Gastroesophageal sphincter (tissue), 4 donors: ENCODE measurements around the gene OR6K2. TPM values are rescaled to one million over a fixed set of nuclear protein-coding genes. Genes with fewer than 3 reads are reported as not detected.

Experiments used
- ATAC-seq: fragments of 150-250 bp; one replicate; pipeline ENCODE4 v1.9.1; 2016; ENCODE audit warnings: mild to moderate bottlenecking, moderate library complexity
- H3K27ac ChIP-seq, 4 donors: fragments of 200-600 bp; sonication (generic) in 3 of 4; 1 replicate in 3 of 4; 2 replicates in 1 of 4; pipeline ENCODE4 v1.5.1; 2016 to 2019
- H3K27me3 ChIP-seq: fragments of 200-600 bp; sonication (generic); one replicate; pipeline ENCODE4 v1.5.1; 2019
- H3K36me3 ChIP-seq, 2 donors: fragments of 200-600 bp; sonication (generic); one replicate each; pipeline ENCODE4 v1.5.1; 2019; ENCODE audit warnings: control low read depth in 1 of 2
- H3K4me1 ChIP-seq, 3 donors: fragments of 200-600 bp; sonication (generic); 1 replicate in 2 of 3; 2 replicates in 1 of 3; pipeline ENCODE4 v1.5.1; 2016 to 2019; ENCODE audit warnings: control low read depth in 2 of 3
- H3K4me3 ChIP-seq, 2 donors: fragments of 200-600 bp; sonication (generic); one replicate each; pipeline ENCODE4 v1.5.1; 2019; ENCODE audit warnings: mild to moderate bottlenecking in 1 of 2, moderate library complexity in 1 of 2
- H3K9me3 ChIP-seq, 3 donors: fragments of 200-600 bp; sonication (generic); one replicate each; pipeline ENCODE4 v1.5.1; 2017 to 2019; ENCODE audit warnings: control low read depth in 2 of 3
- CTCF ChIP-seq, 4 experiments: fragments of 200-600 bp in 2 of 4; fragments of 450-650 bp in 2 of 4; sonication (generic) in 1 of 4; IDR thresholded peaks; one replicate each; pipeline ENCODE4 v1.5.1; 2017 to 2019; ENCODE audit warnings: antibody characterized with exemption in 4 of 4, mild to moderate bottlenecking in 2 of 4, moderate library complexity in 2 of 4
- EP300 ChIP-seq: sonication (generic); formaldehyde crosslinking; IDR thresholded peaks from one replicate; pipeline ENCODE4 v1.6.1; 2017; ENCODE audit warnings: antibody characterized with exemption, mild to moderate bottlenecking
- POLR2A ChIP-seq, 2 donors: fragments of 450-650 bp; IDR thresholded peaks; one replicate each; pipeline ENCODE4 v1.6.1; 2017; ENCODE audit warnings: antibody characterized with exemption in 2 of 2, mild to moderate bottlenecking in 2 of 2, moderate library complexity in 1 of 2
- POLR2AphosphoS5 ChIP-seq: sonication (generic); formaldehyde crosslinking; IDR thresholded peaks from one replicate; pipeline ENCODE4 v1.6.1; 2017; ENCODE audit warnings: antibody characterized with exemption
- WGBS, 2 donors: methylation state at CpG; one replicate each; pipeline ENCODE4 v1.1.5; 2018; ENCODE audit warnings: low coverage in 1 of 2; 5-methylcytosine and 5-hydroxymethylcytosine counted together
- total RNA-seq, 4 donors: library from RNA; depleted of rRNA; stranded (reverse); fragments of >200 nt; gene quantifications; one replicate each; pipeline ENCODE4 v1.1.0, GENCODE V29; 2016

Gene OR6K2
- total RNA-seq, 4 donors from 2014 or later, result not detected

GRCh38 chr1:158652721-158653334 lies 47.6 kb downstream of the OR6K2 start:
- 86 to 88% methylated on average over 4 to 6 of the region's 7 CpGs for WGBS, 2 donors
- Histone ChIP-seq H3K36me3 (no peaks in the 10 kb centered on the region), H3K4me3 (no peak overlapping the region), H3K27me3 (no peaks in the 10 kb centered on the region), H3K27ac (no peak overlapping the region), H3K9me3 (no peaks in the 10 kb centered on the region), H3K4me1 (no peaks in the 10 kb centered on the region)
- no peak for TF ChIP-seq POLR2A (IDR thresholded peaks at IDR 0.05)
- no peak for TF ChIP-seq POLR2AphosphoS5
- no peak for TF ChIP-seq CTCF (IDR thresholded peaks at IDR 0.05)
- TF ChIP-seq EP300, result no peak
- ATAC-seq, result no peak

Other genes with a start within 250 kb of the OR6K2 start
- gene OR10K1, start 238.8 kb downstream of the OR6K2 start, total RNA-seq, result not detected
- gene OR10R2, start 228.4 kb downstream of the OR6K2 start, total RNA-seq, result not detected
- gene OR6Y1, start 146.2 kb downstream of the OR6K2 start, total RNA-seq, result not detected
- gene OR6P1, start 130.1 kb downstream of the OR6K2 start, total RNA-seq, result not detected
- gene OR10X1, start 120.8 kb downstream of the OR6K2 start, total RNA-seq, result not detected
- gene OR10Z1, start 95.4 kb downstream of the OR6K2 start, total RNA-seq, result not detected
- under 1 TPM in 2 of 4 donors, not detected in 2; 0.05 to 0.16 TPM for gene SPTA1, start 13.9 kb downstream of the OR6K2 start, total RNA-seq
- under 1 TPM in 1 of 4 donors, not detected in 3; 0.35 TPM for gene OR6K3, start 20.1 kb upstream of the OR6K2 start, total RNA-seq
- not detected for gene OR6K6, start 54.1 kb upstream of the OR6K2 start, total RNA-seq
- not detected for gene OR6N1, start 71.5 kb upstream of the OR6K2 start, total RNA-seq
- gene OR6N2, start 80.6 kb upstream of the OR6K2 start, total RNA-seq, result not detected
- 10 to 100 TPM in 1 of 4 donors, 1 to 10 TPM in 1, under 1 TPM in 1, not detected in 1; 0.73 to 10.5 (median 8.6) TPM for gene MNDA, start 130.7 kb upstream of the OR6K2 start, total RNA-seq
- gene PYHIN1, start 230.9 kb upstream of the OR6K2 start, total RNA-seq, result 1 to 10 TPM in 2 of 4 donors, under 1 TPM in 1, not detected in 1; 0.84 to 2.0 (median 1.2) TPM